Esophagus squamous epithelium (tissue), 5 donors: ENCODE measurements around the gene MGARP. TPM values are rescaled to one million over a fixed set of nuclear protein-coding genes. Genes with fewer than 3 reads are reported as not detected.
"Not testable (repeated sequence)": the region's sequence is repeated elsewhere in the genome, so short reads cannot be mapped to it uniquely, and the experiment has no call there.

Experiments
- DNase-seq: peaks from one replicate; lab custom pipeline; 2025; lab: John Stamatoyannopoulos, UW
- H3K27ac ChIP-seq, 4 donors: fragments of 200-600 bp; sonication (generic); one replicate each; pipeline ENCODE4 v1.5.1; 2016 to 2019; ENCODE audit warnings: mild to moderate bottlenecking in 1 of 4
- H3K27me3 ChIP-seq, 4 donors: fragments of 200-600 bp; sonication (generic); 1 replicate in 3 of 4; 2 replicates in 1 of 4; pipeline versions ENCODE4 v1.5.1 to v1.6.0; 2017 to 2021; ENCODE audit warnings: antibody characterized with exemption in 1 of 4
- H3K36me3 ChIP-seq, 3 donors: fragments of 200-600 bp; sonication (generic); one replicate each; pipeline ENCODE4 v1.5.1; 2016 to 2019
- H3K4me1 ChIP-seq, 3 donors: fragments of 200-600 bp; sonication (generic); one replicate each; pipeline ENCODE4 v1.5.1; 2017 to 2019
- H3K4me3 ChIP-seq, 4 donors: fragments of 200-600 bp; sonication (generic); 1 replicate in 3 of 4; 2 replicates in 1 of 4; pipeline ENCODE4 v1.5.1; 2016 to 2019; ENCODE audit warnings: mild to moderate bottlenecking in 2 of 4, moderate library complexity in 1 of 4
- H3K9me3 ChIP-seq, 3 donors: fragments of 200-600 bp; sonication (generic); one replicate each; pipeline ENCODE4 v1.5.1; 2016 to 2019
- CTCF ChIP-seq, 6 experiments: fragments of 450-650 bp in 4 of 6; fragments of 200-600 bp in 2 of 6; sonication (generic) in 2 of 6; IDR thresholded peaks; one replicate each; pipeline ENCODE4 v1.5.1; 2016 to 2019; ENCODE audit warnings: antibody characterized with exemption in 6 of 6, mild to moderate bottlenecking in 4 of 6, moderate library complexity in 4 of 6
- POLR2A ChIP-seq, 4 donors: fragments of 450-650 bp; IDR thresholded peaks; one replicate each; pipeline ENCODE4 v1.6.1; 2017; ENCODE audit warnings: antibody characterized with exemption in 4 of 4, mild to moderate bottlenecking in 4 of 4, moderate library complexity in 3 of 4
- WGBS, 2 donors: methylation state at CpG; one replicate each; pipeline ENCODE4 v1.1.5; 2018; 5-methylcytosine and 5-hydroxymethylcytosine counted together
- intact Hi-C: fragments of 100-400 bp; cut with DNase I; formaldehyde crosslinking; loops from one replicate; pipeline ENCODE4 v1.15.0; 2022
- total RNA-seq, 4 donors: library from RNA; depleted of rRNA; stranded (reverse); fragments of >200 nt; gene quantifications; one replicate each; pipeline ENCODE4 v1.1.0, GENCODE V29; 2016
- donor health status: DM: yes; HTN: yes; CAD: no.

The MGARP gene
- total RNA-seq, 4 donors from 2014 or later, result 0.38 TPM; not detected in 3

- Histone ChIP-seq H3K4me3 (no peak overlapping the region), H3K27me3 (no peaks in the 10 kb centered on the region), H3K9me3 (no peaks in the 10 kb centered on the region), H3K27ac (peak overlapping the region in 2 of 4 donors; percentile 13 to 60), H3K4me1 (peaks cover 8 to 26% (median 11%) of the 10 kb centered on the region in 3 donors), H3K36me3 (no peaks in the 10 kb centered on the region)
- no peak for DNase-seq
- intact Hi-C loops, result no loop called here
- TF ChIP-seq POLR2A (IDR thresholded peaks at IDR 0.05), result no peak
- TF ChIP-seq CTCF (IDR thresholded peaks at IDR 0.05), result no peak
- WGBS, 2 donors, result 55 to 81% methylated on average over 1 of the region's 1 CpG
Measured at GRCh38 chr4:139267301-139267700, 12.7 kb downstream of the MGARP start.

- 10 to 17% methylated on average over 13 to 14 of the region's 14 CpGs for WGBS, 2 donors
- H3K27me3 ChIP-seq, result no peaks in the 10 kb centered on the region
- H3K4me3 ChIP-seq, result peak overlapping the region; percentile 3 to 58 (median 38)
- no peaks in the 10 kb centered on the region for H3K36me3 ChIP-seq
- H3K4me1 ChIP-seq, result peaks cover 8 to 26% (median 11%) of the 10 kb centered on the region in 3 donors
- H3K27ac ChIP-seq, result peak overlapping the region in 3 of 4 donors; percentile 13 to 60 (median 15)
- peak; percentile 16 for DNase-seq
- H3K9me3 ChIP-seq, result no peaks in the 10 kb centered on the region
- intact Hi-C loops, result no loop called here
- TF ChIP-seq CTCF (IDR thresholded peaks at IDR 0.05) (peak in 1 of 6 experiments; percentile 6), POLR2A (IDR thresholded peaks at IDR 0.05) (no peak)
Measured at GRCh38 chr4:139266583-139267257, 13.3 kb downstream of the MGARP start.

GRCh38 chr4:139266208-139266582 lies 13.8 kb downstream of the MGARP start:
- H3K9me3 ChIP-seq, result no peaks in the 10 kb centered on the region
- WGBS, 2 donors, result 0 to 8% methylated on average over 1 of the region's 1 CpG
- no peaks in the 10 kb centered on the region for H3K36me3 ChIP-seq
- peaks cover 8 to 26% (median 11%) of the 10 kb centered on the region in 3 donors for H3K4me1 ChIP-seq
- H3K27ac ChIP-seq, result peak overlapping the region in 3 of 4 donors; percentile 13 to 60 (median 15)
- no peaks in the 10 kb centered on the region for H3K27me3 ChIP-seq
- no peak for DNase-seq
- H3K4me3 ChIP-seq, result peak overlapping the region in 3 of 4 donors; percentile 34 to 58 (median 42)
- no peak for TF ChIP-seq CTCF (IDR thresholded peaks at IDR 0.05)
- TF ChIP-seq POLR2A (IDR thresholded peaks at IDR 0.05), result no peak
- intact Hi-C loops, result no loop called here

- TF ChIP-seq POLR2A (IDR thresholded peaks at IDR 0.05), result no peak
- no peak for TF ChIP-seq CTCF (IDR thresholded peaks at IDR 0.05)
- Histone ChIP-seq H3K36me3 (no peaks in the 10 kb centered on the region), H3K4me3 (no peak overlapping the region), H3K9me3 (no peaks in the 10 kb centered on the region), H3K27me3 (no peaks in the 10 kb centered on the region), H3K4me1 (peaks cover 8 to 26% (median 11%) of the 10 kb centered on the region in 3 donors), H3K27ac (no peak overlapping the region)
- intact Hi-C loops, result no loop called here
- 42 to 45% methylated on average over 3 of the region's 3 CpGs for WGBS, 2 donors
- no peak for DNase-seq
Measured at GRCh38 chr4:139265654-139266053, 14.4 kb downstream of the MGARP start.

- H3K27ac ChIP-seq, result no peak overlapping the region
- no peaks in the 10 kb centered on the region for H3K36me3 ChIP-seq
- DNase-seq, result no peak
- intact Hi-C loops, result no loop called here
- H3K4me1 ChIP-seq, result no peaks in the 10 kb centered on the region
- H3K27me3 ChIP-seq, result no peaks in the 10 kb centered on the region
- TF ChIP-seq CTCF (IDR thresholded peaks at IDR 0.05) (no peak), POLR2A (IDR thresholded peaks at IDR 0.05) (no peak)
- WGBS, 2 donors, result 53 to 63% methylated on average over 2 of the region's 2 CpGs
- no peak overlapping the region for H3K4me3 ChIP-seq
- no peaks in the 10 kb centered on the region for H3K9me3 ChIP-seq
Measured at GRCh38 chr4:139256349-139256748, 23.7 kb downstream of the MGARP start.

GRCh38 chr4:139255581-139255980 lies 24.4 kb downstream of the MGARP start:
- intact Hi-C loops, H3K4me3 ChIP-seq, H3K27me3 ChIP-seq, H3K9me3 ChIP-seq, H3K27ac ChIP-seq, DNase-seq, H3K36me3 ChIP-seq, H3K4me1 ChIP-seq: not testable (repeated sequence)
- 88 to 92% methylated on average over 6 of the region's 6 CpGs for WGBS, 2 donors
